ENCODE results near the gene TMEM217. TPM values are rescaled to one million over a fixed set of nuclear protein-coding genes. Genes with fewer than 3 reads are reported as not detected.
"Not testable (repeated sequence)": the region's sequence is repeated elsewhere in the genome, so short reads cannot be mapped to it uniquely, and the experiment has no call there.

Gene TMEM217
- 0.51 TPM for total RNA-seq
- long read RNA-seq, partial matches to known transcripts: 0 of 2 reads
- long read RNA-seq, other reads (novel, unspliced or antisense): 2 of 2 reads

- DNase-seq (ENCODE audit: low spot score): peak; percentile 99
Measured at GRCh38 chr6:37257634-37258404, at the start of gene TMEM217, which contains the start of gene TBC1D22B. Gene TMEM217 (minus strand): TSS chr6:37258144. CDS start chr6:37219030, 39,114 bp downstream. Gene TBC1D22B (plus strand): TSS chr6:37257772. CDS start chr6:37257918, 146 bp downstream.

- DNase-seq (ENCODE audit: low spot score): not testable (repeated sequence)
Measured at GRCh38 chr6:37307484-37307883, 49.5 kb upstream of the TMEM217 start.

- DNase-seq (ENCODE audit: low spot score): no peak
Measured at GRCh38 chr6:37306624-37307222, 48.8 kb upstream of the TMEM217 start.

GRCh38 chr6:37305841-37306425 is 48.0 kb upstream of the TMEM217 start:
- DNase-seq (ENCODE audit: low spot score): no peak

- no peak for DNase-seq (ENCODE audit: low spot score)
Measured at GRCh38 chr6:37304766-37305165, 46.8 kb upstream of the TMEM217 start.

- no peak for DNase-seq (ENCODE audit: low spot score)
Measured at GRCh38 chr6:37303891-37304503, 46.1 kb upstream of the TMEM217 start.

- DNase-seq (ENCODE audit: low spot score): no peak
Measured at GRCh38 chr6:37303091-37303660, 45.2 kb upstream of the TMEM217 start.

- DNase-seq (ENCODE audit: low spot score): no peak
Measured at GRCh38 chr6:37302086-37302686, 44.2 kb upstream of the TMEM217 start.

GRCh38 chr6:37299990-37300389 is 42.0 kb upstream of the TMEM217 start:
- no peak for DNase-seq (ENCODE audit: low spot score)

GRCh38 chr6:37298958-37299357 is 41.0 kb upstream of the TMEM217 start:
- no peak for DNase-seq (ENCODE audit: low spot score)

GRCh38 chr6:37297637-37298036 is 39.7 kb upstream of the TMEM217 start:
- DNase-seq (ENCODE audit: low spot score): not testable (repeated sequence)

- no peak for DNase-seq (ENCODE audit: low spot score)
Measured at GRCh38 chr6:37293426-37293825, 35.5 kb upstream of the TMEM217 start.

- DNase-seq (ENCODE audit: low spot score): no peak
Measured at GRCh38 chr6:37289931-37290330, 32.0 kb upstream of the TMEM217 start.

- DNase-seq (ENCODE audit: low spot score): no peak
Measured at GRCh38 chr6:37288247-37288646, 30.3 kb upstream of the TMEM217 start.

- no peak for DNase-seq (ENCODE audit: low spot score)
Measured at GRCh38 chr6:37287519-37288157, 29.7 kb upstream of the TMEM217 start.

- no peak for DNase-seq (ENCODE audit: low spot score)
Measured at GRCh38 chr6:37285861-37286311, 27.9 kb upstream of the TMEM217 start.

- no peak for DNase-seq (ENCODE audit: low spot score)
Measured at GRCh38 chr6:37284781-37285180, 26.8 kb upstream of the TMEM217 start.

GRCh38 chr6:37283671-37284151 is 25.8 kb upstream of the TMEM217 start:
- no peak for DNase-seq (ENCODE audit: low spot score)

GRCh38 chr6:37283268-37283667 is 25.3 kb upstream of the TMEM217 start:
- DNase-seq (ENCODE audit: low spot score): no peak

GRCh38 chr6:37282371-37282770 is 24.4 kb upstream of the TMEM217 start:
- no peak for DNase-seq (ENCODE audit: low spot score)
